Activated naive CD4-positive, alpha-beta T cell treated with Interleukin-2 at 50 U/mL for 16 hours (primary cell): ENCODE results near the gene UPK2.
A peak's percentile ranks its signal among the peaks of the same experiment; 100 is the strongest.

Source experiments
- DNase-seq: peaks from one replicate; pipeline ENCODE4 v3.0.0-alpha.2; 2020

The UPK2 gene

DNA sequence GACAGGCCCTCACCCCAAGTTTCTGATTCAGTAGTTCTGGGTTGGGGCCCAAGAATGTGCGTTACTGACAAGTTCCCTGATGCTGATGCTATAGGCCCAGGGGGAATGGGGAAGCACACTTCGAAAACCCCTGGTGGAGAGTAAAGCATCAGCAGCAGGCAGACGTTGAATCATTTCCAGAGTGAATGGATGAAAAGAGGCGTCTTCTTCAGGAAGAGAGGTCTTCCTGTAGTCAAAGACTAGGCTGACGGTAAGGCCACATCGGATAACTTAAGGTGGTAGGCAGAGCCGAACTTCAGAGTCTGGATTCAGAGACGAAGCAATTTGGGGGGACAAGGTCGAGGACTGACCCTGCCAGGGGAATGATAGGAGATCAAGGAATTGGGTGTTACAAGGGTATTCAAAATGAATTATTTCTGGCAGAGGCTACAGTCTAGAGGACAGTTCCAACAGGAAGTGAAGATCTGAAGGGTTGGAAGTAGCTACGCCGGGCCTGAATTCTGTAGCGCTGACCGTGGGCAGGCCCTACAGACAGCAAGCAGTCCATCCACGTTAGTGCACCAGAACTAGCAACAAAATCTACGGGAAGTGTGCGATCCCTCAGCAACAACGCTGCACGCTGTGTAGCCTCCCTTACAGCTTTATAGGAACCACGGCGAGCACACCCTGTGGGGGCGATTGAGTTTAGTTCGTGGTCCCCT is 41.0 kb downstream of the UPK2 start:
- peak; percentile 41 for DNase-seq

DNA sequence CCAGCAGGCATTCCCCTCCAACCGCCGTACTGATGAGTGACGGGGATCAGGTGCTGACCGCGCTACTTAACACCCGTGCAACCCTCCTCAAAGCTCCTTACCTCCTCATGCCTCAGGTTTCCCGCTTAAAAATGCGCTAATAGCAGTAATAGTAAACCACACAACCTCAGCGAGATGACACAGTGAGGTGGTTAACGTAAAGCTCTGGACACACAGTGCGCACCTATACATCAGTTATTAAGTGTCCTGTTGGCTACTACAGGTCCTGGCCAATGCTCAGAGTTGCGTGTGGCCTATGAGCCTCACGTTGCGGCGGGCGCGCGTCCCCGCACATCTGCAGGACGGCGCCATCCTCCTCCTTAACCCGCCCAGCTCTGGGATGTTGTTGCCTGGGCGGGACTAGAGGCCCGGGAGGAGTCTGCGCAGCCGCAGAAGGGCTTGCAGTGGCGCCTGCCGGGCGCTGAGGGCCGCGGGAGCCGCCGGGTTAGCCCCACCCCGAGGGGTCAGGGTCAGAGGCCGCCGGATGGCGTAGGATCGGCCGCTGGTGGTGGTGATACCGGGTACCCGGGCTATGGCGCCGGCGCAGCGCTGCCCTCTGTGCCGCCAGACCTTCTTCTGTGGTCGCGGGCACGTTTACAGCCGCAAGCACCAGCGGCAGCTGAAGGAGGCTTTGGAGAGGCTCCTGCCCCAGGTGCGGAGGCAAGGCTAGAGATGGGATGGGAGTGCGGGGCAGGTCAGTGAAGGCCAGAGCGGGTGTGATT is 41.7 kb downstream of the UPK2 start, which contains the start of gene CENATAC:
TSS of gene CENATAC (plus strand) at position 512 of the 761 bp plus-strand sequence. CDS start at position 572, 60 bp downstream.
- DNase-seq, result peak; percentile 97

DNA sequence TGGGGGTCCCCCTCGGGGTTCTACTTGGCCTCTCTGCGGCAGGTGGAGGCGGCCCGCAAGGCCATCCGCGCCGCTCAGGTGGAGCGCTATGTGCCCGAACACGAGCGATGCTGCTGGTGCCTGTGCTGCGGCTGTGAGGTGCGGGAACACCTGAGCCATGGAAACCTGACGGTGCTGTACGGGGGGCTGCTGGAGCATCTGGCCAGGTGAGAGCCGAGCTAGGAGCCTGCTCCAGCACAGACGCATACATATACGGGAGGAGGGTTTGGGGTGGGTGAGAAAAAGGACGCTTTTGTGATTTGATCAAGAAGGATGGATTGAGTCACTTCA is 42.3 kb downstream of the UPK2 start:
- DNase-seq, result no peak

DNA sequence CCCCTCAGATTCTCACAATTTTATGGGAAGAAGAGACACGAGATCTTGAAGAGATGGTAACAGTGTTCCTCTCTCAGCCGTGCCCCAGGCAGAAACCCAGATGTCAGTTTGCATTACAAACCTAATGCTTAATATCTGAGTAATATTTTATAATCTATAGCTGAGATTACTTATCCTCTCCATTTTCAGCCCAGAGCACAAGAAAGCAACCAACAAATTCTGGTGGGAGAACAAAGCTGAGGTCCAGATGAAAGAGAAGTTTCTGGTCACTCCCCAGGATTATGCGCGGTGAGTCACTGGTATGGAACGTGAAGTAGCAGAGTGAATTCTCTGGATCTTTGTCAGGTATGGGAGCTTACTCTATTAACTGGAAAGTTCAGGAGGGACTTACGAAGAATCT is 42.7 kb downstream of the UPK2 start:
- DNase-seq, result no peak

DNA sequence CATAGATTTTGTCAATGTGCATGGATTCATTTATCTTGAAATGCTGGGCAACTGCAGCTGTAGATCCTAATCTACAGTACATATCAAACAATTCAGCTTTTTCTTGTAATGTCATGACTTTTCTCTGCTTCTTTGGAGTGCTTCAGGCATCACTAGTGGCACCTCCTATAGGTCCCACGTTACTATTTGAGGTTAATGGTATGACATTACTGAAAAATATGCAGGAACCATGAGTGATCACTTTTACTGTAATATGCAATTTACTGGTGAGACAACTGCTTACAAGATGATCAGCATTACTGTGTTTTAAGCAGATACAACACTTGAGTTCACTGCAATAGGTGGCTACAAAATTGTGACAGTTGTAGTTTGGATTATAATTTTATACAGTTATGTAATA is 44.8 kb downstream of the UPK2 start:
- no peak for DNase-seq

DNA sequence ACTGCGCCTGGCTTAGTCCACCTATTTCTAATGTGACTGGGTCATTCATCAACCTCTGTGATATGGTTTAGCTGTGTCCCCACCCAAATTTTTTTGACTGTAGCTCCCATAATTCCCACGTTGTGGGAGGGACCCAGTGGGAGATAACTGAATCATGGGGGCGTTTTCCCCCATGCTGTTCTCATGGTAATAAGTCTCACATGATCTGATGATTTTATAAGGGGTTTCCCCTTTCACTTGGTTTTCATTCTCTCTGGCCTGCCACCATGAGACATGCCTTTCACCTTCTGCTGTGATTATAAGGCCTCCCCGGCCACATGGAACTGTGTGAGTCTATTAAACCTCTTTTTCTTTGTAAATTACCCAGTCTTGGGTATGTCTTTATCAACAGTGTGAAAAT is 50.6 kb downstream of the UPK2 start:
- DNase-seq, result no peak
